Activated CD4-positive, alpha-beta T cell treated with anti-CD3 and anti-CD28 coated beads for 24 hours (primary cell): ENCODE measurements around the gene DNAJB12.
"Not testable (repeated sequence)": the region's sequence is repeated elsewhere in the genome, so short reads cannot be mapped to it uniquely, and the experiment has no call there.

Experiments
- DNase-seq, 2 donors: peaks; one replicate each; pipeline ENCODE4 v3.0.0-alpha.2; 2020; ENCODE audit warnings: low read depth in 2 of 2

DNAJB12 gene

DNA sequence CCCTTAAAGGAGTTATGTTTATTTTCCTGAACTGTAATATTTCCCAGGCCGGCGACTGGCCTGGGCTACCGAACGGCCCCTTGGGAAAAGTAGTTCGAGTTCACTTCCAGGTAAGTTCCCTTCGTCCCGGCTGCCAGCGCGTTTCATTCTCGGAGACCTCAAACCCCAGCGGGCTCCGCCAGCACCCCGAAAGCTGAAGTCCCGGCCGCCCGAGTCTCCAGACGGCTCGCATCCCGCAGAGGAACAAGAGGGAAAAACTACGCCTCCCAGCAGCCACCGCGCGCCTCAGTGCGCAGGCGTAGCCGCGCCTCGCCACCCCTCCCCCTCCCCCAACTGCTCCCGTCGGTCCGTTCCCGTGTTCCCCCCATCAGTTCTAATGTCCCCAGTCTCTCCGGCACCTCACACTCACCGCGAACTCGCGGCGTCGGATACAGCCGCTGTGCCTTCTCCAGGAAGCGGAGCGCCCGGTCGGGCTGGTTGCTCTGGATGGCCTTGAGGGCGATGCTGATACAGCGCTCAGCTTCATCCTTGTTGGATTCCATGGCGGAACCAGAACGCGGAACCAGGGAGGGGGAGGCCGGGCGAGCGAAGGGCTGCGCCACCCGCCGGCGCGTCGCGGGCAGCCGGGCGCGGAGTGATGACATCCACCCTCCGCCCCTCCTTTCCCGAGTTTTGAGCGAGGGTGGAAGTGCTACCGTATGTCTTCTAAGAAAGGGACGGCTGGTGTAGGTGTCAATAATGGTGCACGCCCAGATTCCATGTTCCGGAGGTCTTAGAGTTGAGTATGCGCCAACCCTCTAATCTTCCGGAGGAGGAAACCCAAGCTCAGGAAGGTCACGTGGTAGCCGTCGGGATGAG lies at the start of gene DNAJB12:
DNAJB12 (minus strand) TSS at position 564 of the 858 bp plus-strand sequence; CDS start at position 542, 22 bp downstream.
- peak; percentile 80 to 83 for DNase-seq

DNA sequence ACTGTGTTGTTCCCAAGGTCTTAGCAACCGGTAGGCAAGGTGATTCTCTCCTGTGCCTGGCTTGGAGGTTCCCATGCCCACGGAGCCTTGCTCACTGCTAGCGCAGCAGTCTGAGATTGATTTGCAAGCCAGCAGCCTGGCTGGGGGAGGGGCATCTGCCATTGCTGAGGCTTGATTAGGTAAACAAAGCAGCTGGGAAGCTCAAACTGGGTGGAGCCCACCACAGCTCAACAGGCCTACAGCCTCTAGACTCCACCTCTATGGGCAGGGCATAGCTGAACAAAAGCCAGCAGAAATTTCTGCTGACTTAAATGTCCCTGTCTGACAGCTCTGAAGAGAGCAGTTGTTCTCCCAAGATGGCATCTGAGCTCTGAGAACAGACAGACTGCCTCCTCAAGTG lies 40.9 kb upstream of the DNAJB12 start:
- DNase-seq, result not testable (repeated sequence)

DNA sequence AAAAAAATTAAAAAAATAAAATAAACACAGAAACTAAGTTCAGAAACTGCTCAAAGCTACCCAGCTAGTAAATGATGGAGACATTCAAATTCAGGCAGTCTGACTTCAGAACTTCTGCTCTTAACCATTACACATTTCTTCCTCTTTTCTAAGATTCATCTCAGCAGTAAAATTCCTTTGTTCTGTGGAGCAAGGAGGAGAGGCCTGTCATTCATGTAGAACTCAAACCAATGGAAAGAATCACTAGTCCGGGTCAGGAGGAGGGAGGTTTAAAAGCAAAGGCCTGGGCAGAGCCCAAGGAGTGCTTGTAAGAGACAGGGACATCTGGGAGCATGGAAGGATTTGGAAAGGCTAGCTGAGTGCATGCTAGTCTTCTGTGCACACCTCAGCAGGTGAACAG lies 37.9 kb upstream of the DNAJB12 start:
- no peak for DNase-seq

- no peak for DNase-seq
Measured at GRCh38 chr10:72390764-72391163, 36.0 kb upstream of the DNAJB12 start.

GRCh38 chr10:72389716-72390115 lies 35.0 kb upstream of the DNAJB12 start:
- no peak for DNase-seq

DNA sequence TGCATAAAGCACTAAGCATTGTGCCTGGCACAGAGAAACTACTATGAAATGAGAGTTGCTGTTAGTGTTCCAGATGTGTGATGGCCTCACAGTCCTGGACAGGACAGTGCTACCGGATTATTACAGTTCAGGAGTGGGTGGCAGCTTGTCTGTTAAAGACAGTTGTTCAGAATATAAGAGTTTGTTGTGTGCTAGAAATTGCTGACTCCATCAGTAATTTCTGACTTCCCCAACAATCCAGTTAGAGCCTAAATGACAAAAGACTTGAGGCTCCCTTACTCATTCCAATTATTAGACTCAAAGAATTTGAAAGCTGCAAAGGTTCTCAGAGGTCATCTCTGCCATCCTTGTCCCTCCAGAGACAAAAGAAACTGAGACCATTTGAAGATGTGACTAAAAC lies 34.3 kb upstream of the DNAJB12 start:
- DNase-seq, result no peak

DNA sequence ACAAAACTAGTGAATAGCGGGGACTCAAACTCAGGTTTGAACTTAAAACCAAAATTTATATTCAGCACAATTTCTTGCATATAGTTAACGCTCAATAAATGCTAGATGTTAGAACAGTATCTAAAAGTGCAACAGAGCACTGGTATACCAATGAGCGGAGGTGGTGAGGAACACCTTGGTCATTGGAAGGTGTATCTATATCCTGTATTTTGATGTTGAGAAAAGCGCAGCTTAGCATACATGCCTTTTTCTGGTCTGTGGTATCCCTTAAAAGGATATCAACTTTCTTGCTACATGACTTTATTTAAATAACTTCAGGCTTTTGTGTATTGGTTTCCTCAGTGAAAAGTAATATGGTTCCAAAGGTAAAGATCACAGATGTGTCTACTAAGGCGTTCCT lies 33.3 kb upstream of the DNAJB12 start:
- DNase-seq, result no peak

DNA sequence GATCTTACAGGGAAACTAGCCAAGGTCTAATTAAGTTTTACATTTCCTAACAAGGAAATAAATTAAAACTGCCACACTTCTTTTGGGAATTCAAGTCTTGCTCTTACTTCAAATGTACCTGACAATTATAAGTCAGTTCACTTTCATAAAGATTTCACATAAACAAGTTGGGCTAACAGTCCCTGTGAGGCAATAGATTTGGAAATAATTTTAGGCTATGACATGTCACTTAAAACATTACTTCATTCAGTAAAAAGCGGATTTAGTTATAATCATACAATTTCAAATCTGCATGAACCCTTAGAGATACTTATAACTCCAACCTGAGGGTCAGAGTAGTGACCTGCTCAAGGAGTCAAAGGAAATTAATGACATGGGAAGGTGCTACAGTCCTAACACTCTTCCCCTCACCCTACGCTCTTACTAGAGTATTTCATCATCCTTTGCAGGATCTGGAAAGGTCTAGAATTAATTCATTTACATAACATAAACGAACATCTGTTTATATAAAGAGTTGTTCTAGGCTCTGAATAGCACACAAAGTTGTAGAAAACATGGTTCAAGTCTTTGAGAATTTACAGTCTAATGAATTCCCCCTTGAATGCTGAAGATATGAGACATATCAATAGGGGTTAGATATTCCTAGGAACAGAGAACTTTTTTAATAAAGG lies 32.3 kb upstream of the DNAJB12 start:
- DNase-seq, result no peak

DNA sequence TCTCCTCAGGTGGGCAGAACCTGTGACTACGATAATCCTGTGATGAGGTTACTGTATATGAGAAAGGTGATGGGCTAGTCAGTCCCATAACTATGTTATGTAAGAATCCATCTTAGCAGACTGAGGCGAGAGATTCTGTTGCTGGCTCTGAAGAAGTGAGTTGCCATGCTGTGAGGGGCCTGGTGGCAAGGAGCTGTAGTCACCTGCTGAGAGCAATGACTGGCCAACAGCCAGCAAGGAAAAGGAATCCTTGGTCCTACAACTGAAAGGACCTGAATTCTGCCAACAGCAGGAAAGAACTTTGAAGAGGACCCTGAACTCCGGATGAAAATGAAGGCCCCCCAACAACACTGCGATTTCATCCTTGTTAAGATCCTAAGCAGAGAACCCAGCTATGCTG lies 31.0 kb upstream of the DNAJB12 start:
- DNase-seq, result no peak

DNA sequence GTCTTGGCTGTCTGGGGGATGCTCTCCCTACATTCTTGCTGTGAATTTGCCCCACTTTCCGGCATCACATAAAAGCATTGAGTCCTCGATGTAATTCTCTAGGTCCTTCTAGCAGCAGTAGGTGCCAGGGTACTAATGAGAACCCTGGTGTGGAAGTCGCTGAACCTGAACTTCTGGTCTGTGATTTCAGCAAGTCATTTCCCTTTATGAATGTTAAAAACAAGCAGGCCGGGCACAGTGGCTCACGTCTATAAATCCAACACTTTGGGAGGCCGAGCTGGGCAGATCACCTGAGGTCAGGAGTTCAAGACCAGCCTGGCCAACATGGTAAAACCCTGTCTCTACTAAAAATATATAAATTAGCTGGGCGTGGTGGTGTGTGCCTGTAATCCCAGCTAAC lies 30.3 kb upstream of the DNAJB12 start:
- DNase-seq, result not testable (repeated sequence)

GRCh38 chr10:72379776-72380175 lies 25.1 kb upstream of the DNAJB12 start:
- DNase-seq, result no peak

DNA sequence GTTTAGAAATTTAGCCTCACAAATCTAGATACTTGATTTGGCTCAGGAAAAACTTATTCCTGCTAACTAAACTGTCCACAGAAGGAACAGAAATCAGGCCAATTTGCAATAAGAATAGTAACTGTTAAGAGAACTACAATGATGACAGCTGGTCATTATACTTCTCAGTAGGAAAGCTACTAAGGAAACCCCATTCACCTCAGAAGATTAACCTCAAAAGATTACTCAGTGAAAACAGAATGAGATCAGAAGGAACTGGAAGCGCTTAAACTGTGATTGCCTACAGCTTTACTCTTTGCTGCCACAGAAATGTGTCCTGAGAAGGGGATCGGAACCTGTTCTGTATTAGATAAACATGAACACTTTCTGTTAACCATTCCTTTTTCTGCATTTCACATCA lies 24.3 kb upstream of the DNAJB12 start:
- no peak for DNase-seq

DNA sequence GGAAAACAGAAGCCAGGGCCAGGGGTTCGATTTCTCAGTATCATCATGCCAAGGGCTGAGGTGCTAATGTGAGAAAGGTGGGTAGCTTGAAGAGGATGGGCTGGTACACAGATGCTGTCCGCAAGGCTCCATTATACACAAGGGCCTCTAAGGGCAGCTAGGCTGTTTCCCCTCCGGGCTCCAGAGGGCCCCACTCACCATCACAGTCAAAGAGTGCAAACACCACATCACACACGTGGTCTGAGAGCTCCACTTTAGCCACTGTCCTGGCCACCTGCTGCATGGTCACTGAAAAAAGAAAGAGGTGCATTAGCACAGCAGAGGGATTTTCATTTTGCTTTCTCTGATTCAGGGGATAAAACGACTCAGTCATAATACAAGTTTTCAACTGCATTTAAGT lies 20.9 kb upstream of the DNAJB12 start:
- no peak for DNase-seq

DNA sequence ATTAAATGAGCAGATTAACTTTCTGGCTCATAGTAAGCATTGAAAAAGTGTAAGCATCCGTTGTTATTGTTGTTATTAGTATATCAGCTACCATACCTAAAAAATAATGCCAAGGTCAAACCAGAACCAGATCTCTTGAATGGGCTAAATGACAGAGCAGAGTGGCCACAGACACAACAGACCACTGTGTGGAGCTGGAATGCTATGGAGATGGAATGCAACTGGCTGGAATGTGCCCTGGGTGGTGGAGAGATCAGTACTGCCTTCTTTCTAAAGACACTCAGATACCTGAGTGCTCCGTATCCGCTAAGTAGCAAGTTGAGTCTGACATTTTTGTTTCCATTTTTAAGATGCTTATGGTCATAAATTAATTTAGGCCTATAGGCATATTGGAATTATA lies 20.5 kb upstream of the DNAJB12 start:
- no peak for DNase-seq

- no peak for DNase-seq
Measured at GRCh38 chr10:72370201-72370722, 15.5 kb upstream of the DNAJB12 start.

DNA sequence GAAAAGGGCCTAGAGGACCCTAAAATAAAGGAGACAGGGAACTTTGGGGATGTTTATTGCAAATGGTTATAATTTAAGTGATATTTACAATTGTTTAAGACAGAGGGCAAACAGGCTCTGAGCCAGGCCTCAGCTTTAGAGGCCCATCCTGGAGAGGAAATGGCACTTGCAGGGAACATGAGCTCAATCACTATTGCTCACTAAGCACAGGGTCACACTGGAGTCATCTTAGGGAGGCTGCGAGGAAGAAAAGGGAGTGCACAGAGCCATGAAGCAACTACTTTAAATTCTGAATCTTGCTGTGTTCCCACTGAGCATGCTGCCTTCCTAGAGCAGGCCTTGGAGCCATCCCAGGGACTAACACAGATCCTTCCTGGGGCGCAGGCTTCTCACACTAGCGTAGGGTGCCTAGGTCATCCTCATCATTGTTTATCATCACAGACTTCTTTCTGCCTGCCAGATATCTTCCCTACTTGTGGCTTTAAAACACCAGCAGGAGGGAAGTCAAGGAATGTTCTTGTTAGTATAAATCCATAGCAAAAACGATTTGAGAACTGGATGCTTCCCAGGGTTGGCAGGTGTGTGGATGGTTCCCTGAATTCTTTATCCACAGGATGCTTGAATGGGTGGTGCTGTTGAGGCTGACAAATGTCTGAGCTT lies 12.7 kb upstream of the DNAJB12 start:
- no peak for DNase-seq

DNA sequence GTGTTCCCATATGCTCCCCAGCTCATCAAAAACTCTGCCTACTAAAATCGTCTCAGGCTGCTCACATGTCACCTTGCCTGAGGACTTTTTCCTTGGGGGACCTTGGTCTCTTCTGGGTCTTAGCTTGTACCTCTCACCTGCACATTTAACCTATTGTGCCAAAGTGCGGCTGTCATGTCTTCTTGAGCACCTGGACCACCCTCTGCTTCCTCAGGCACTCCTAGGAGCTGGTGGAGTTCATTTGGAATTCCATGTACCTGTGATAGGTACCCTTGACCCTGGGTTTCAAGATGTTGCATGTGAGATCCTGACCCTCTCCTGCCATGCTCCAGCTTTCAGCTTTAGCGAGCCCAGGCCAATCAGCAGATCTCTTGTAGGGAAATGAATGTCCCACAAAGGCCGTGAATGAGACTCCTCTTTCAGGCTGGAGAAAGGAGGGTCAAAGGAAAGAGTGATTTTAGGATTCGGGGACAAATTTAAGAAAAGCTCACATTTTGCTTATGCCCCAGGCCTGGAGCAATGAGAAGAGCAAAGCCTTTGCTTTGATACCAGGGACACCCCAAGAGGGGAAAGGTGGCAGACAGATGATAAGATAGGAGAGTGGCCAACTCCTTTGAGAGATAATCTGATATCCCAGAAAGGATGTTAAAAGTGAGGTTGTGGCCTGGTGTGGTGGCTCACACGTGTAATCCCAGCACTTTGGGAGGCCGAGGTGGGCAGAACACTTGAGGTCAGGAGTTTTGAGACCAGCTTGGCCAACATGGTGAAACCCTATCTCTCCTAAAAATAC lies 10.6 kb upstream of the DNAJB12 start:
- DNase-seq, result no peak

DNA sequence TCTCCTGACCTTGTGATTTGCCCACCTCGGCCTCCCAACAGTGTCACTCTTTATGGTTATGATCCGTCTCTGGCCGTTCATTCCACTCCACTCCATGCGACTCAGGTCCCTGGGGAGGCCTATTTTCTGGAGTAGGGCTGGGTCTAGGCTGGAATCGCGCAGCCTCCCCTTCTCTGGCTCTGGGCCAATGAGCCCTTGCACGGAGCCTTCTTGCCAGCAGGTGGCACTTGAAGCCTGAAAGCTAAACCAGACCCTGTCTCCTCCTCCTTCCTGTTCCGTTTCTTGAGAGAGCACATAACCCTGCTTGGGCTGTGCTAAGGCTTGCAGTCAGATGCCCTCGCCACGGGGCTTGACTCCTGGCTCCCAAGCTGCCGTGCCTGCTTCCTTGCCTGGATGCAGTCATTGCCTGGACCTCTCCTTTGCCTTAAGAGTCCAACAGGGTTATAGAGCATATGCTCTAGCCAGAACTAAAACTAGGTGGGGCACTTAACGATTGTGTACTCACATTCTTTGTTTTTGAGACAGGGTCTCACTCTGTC lies 9.6 kb upstream of the DNAJB12 start:
- DNase-seq, result peak; percentile 74 to 77

DNA sequence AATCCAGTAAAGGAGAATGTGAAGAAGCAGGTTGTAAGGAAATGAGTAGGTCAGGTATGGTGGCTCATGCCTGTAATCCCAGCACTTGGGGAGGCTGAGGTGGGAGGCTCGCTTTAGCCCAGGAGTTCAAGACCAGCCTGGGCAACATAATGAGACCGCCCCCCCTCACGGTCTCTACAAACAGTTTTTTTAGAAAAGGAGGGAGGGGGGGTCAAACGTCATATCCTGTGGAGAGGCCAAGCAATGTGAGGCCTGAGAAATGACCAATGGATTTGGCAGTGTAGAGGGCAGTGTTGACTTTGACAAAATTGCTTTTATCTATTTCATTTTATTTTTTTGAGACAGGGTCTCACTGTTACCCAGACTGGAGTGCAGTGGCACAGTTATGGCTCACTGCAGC lies 2.3 kb upstream of the DNAJB12 start:
- DNase-seq, result no peak

DNA sequence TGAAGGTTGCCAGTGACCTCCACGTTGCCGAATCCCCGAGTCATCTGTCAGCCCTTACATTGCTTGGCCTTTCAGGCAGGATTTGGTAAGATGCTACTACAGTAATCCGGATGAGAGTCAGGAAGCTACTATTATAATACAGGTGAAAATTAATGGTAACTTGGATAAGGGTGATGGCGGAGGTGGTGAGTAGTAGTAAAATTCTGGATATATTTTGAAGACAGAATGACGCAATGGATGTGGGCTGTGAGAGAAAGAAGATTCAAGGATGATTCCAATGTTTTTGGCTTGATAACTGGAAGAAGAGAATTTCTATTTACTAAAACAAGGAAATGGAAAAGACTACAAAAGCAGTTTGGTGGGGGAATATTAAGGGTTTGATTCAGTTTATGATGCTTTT lies 1.4 kb upstream of the DNAJB12 start:
- no peak for DNase-seq

DNA sequence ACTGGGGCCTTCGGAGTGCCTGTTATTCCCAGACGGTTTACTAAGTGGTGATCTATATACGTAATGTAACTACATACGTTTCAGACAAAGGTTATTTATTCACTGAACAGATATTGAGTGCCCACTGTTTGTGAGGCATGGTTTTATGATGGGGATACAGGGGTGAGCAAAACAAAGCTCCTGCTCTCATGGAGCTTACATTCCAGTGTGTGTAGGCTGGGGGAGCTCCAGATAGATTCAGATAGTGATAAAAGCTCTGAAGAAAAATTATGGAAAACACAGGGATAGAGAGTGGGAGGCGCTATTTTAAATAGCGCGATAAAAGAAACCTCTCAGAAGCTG lies 466 bp upstream of the DNAJB12 start:
- DNase-seq, result no peak

DNA sequence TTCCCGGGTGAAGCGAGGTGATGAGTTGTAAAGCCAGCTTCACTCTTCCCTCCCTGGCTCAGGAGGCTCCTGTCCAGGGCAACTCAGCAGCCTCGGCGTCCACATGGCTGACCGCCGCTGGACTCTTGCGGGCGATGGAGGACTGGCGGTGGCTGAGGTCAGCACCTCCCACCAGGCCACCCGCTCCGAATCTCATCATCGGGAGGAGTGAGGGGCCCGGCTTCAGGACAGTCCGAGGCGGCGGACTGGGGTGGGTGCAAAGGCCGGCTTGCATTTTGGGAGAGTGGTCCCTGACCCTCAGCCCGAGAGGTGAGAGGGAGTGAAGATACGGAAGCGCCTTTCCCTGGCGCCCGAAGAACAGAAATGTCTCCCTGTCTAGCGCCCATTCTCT lies 759 bp downstream of the DNAJB12 start:
- no peak for DNase-seq
